ENCODE results near the gene MPPED1. TPM values are rescaled to one million over a fixed set of nuclear protein-coding genes. Genes with fewer than 3 reads are reported as not detected.

The MPPED1 gene
- total RNA-seq, 2 donors from 2014 or later = 0.11 to 0.59 TPM

DNA sequence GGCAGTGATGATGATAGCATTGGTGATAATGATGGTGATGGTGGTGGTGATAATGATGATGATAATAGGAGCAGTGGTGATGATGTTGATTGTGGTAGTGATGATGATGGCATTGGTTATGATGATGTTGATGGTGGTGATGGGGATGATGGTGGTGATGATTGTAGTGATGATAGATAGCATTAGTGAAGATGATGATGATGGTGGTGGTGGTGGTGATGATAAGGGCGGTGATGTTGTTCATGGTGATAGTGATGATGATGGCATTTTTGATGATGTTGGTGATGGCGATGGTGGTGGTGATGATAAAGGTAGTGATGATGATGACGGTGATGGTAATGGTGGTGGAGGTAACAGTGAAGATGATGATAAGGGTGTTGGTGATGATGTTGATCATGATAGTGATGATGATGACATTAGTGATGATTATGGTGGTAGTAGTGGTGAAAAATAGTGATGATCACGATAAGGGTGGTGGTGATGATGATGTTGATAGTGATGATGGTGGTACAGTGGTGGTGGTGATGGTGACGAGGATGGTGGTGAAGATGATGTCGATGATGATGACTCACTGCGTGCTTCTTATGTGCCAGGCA is 93.0 kb downstream of the MPPED1 start:
- no peaks in the 10 kb centered on the region for H3K27me3 ChIP-seq (ENCODE audit: control insufficient read depth, insufficient read depth, low read length, poor library complexity, severe bottlenecking)
- Mint-ChIP-seq H3K4me1 (no peaks in the 10 kb centered on the region), H3K27me3 (ENCODE audit: insufficient read depth) (peaks cover 2% of the 10 kb centered on the region), H3K4me3 (no peak overlapping the region), H3K27ac (no peak overlapping the region), H3K9me3 (peaks cover 1% of the 10 kb centered on the region), H3K36me3 (ENCODE audit: low read depth) (no peaks in the 10 kb centered on the region)
- no peaks in the 10 kb centered on the region for H3K4me1 ChIP-seq (ENCODE audit: control insufficient read depth, insufficient read depth, low read length)
- H3K27ac ChIP-seq (ENCODE audit: low read depth, low read length) = no peak overlapping the region
- H3K9ac ChIP-seq (ENCODE audit: extremely low read depth, low read length, poor library complexity, severe bottlenecking) = no peak overlapping the region
- no peaks in the 10 kb centered on the region for H3K36me3 ChIP-seq (ENCODE audit: control insufficient read depth, insufficient read depth, low read length)
- H3K9me3 ChIP-seq (ENCODE audit: control insufficient read depth, low read length) = no peaks in the 10 kb centered on the region
- no peak overlapping the region for H3K4me3 ChIP-seq (ENCODE audit: low read length)
- WGBS, 2 experiments (ENCODE audit: insufficient coverage in 1 of 2, insufficient read length in 1 of 2) = 93 to 100% methylated on average over 4 to 7 of the region's 7 CpGs
- TF ChIP-seq, protein P1, sequence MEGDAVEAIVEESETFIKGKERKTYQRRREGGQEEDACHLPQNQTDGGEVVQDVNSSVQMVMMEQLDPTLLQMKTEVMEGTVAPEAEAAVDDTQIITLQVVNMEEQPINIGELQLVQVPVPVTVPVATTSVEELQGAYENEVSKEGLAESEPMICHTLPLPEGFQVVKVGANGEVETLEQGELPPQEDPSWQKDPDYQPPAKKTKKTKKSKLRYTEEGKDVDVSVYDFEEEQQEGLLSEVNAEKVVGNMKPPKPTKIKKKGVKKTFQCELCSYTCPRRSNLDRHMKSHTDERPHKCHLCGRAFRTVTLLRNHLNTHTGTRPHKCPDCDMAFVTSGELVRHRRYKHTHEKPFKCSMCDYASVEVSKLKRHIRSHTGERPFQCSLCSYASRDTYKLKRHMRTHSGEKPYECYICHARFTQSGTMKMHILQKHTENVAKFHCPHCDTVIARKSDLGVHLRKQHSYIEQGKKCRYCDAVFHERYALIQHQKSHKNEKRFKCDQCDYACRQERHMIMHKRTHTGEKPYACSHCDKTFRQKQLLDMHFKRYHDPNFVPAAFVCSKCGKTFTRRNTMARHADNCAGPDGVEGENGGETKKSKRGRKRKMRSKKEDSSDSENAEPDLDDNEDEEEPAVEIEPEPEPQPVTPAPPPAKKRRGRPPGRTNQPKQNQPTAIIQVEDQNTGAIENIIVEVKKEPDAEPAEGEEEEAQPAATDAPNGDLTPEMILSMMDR (conservative IDR thresholded peaks at IDR 0.05) = no peak
- no peak for DNase-seq

DNA sequence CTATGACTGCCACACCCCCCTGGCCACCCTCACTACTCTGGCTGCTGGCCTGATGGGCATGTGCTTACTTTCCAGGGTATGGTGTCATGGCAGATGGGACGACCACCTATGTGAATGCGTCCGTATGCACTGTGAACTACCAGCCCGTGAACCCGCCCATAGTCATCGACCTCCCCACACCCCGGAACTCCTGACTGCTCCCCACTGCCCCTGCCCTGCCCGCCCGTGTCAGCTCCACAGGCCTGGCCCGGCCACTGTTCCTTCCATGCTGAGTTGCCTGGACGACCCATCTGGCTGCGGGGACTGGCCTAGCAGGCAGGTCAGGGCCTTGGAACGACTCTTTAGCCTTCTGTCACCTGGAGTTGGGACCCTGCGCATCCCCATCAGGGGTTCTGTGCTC is 93.6 kb downstream of the MPPED1 start:
- Histone ChIP-seq H3K27me3 (ENCODE audit: control insufficient read depth, insufficient read depth, low read length, poor library complexity, severe bottlenecking) (no peaks in the 10 kb centered on the region), H3K9ac (ENCODE audit: extremely low read depth, low read length, poor library complexity, severe bottlenecking) (no peak overlapping the region), H3K4me1 (ENCODE audit: control insufficient read depth, insufficient read depth, low read length) (no peaks in the 10 kb centered on the region), H3K9me3 (ENCODE audit: control insufficient read depth, low read length) (no peaks in the 10 kb centered on the region), H3K36me3 (ENCODE audit: control insufficient read depth, insufficient read depth, low read length) (no peaks in the 10 kb centered on the region), H3K27ac (ENCODE audit: low read depth, low read length) (no peak overlapping the region), H3K4me3 (ENCODE audit: low read length) (no peak overlapping the region)
- no peaks in the 10 kb centered on the region for H3K4me1 Mint-ChIP-seq
- H3K9me3 Mint-ChIP-seq = peaks cover 1% of the 10 kb centered on the region
- TF ChIP-seq, protein P1 (conservative IDR thresholded peaks at IDR 0.05) = no peak
- H3K27me3 Mint-ChIP-seq (ENCODE audit: insufficient read depth) = peaks cover 2% of the 10 kb centered on the region
- no peak for DNase-seq
- WGBS, 2 experiments (ENCODE audit: insufficient coverage in 1 of 2, insufficient read length in 1 of 2) = 92 to 96% methylated on average over 11 to 14 of the region's 14 CpGs
- H3K36me3 Mint-ChIP-seq (ENCODE audit: low read depth) = no peaks in the 10 kb centered on the region
- H3K27ac Mint-ChIP-seq = no peak overlapping the region
- H3K4me3 Mint-ChIP-seq = no peak overlapping the region

DNA sequence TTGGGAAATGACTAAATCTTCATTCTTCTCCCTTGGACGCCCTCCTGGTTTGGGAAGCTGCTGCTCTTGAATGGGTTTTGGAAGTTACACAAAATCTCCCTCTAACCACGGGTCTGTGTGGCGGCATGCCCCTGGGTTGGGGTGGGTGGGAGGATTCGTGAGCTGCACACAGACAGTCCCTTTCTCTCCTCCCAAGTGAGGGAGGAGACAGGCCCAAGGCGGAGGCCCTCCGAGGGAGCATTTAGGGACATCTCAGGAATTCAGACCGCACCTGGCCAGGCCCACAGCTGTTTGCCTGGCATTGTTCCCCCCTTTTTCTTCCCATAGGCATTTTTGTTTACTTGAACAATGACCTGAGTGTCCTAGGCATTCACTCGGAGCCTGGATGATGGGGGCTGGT is 94.1 kb downstream of the MPPED1 start:
- H3K4me1 ChIP-seq (ENCODE audit: control insufficient read depth, insufficient read depth, low read length) = no peaks in the 10 kb centered on the region
- no peaks in the 10 kb centered on the region for H3K36me3 ChIP-seq (ENCODE audit: control insufficient read depth, insufficient read depth, low read length)
- Mint-ChIP-seq H3K4me1 (no peaks in the 10 kb centered on the region), H3K27me3 (ENCODE audit: insufficient read depth) (peaks cover 2% of the 10 kb centered on the region), H3K36me3 (ENCODE audit: low read depth) (no peaks in the 10 kb centered on the region), H3K9me3 (no peaks in the 10 kb centered on the region), H3K27ac (no peak overlapping the region), H3K4me3 (no peak overlapping the region)
- no peaks in the 10 kb centered on the region for H3K9me3 ChIP-seq (ENCODE audit: control insufficient read depth, low read length)
- H3K9ac ChIP-seq (ENCODE audit: extremely low read depth, low read length, poor library complexity, severe bottlenecking) = no peak overlapping the region
- H3K27ac ChIP-seq (ENCODE audit: low read depth, low read length) = no peak overlapping the region
- no peak overlapping the region for H3K4me3 ChIP-seq (ENCODE audit: low read length)
- H3K27me3 ChIP-seq (ENCODE audit: control insufficient read depth, insufficient read depth, low read length, poor library complexity, severe bottlenecking) = no peaks in the 10 kb centered on the region
- WGBS, 2 experiments (ENCODE audit: insufficient coverage in 1 of 2, insufficient read length in 1 of 2) = 64 to 80% methylated on average over 1 to 6 of the region's 8 CpGs
- DNase-seq = no peak
- TF ChIP-seq, protein P1 (conservative IDR thresholded peaks at IDR 0.05) = no peak
